Uterus (tissue), 4 donors: ENCODE data around the gene PRAC2. TPM values are rescaled to one million over a fixed set of nuclear protein-coding genes. Genes with fewer than 3 reads are reported as not detected.

Source experiments
- DNase-seq, 2 donors: peaks; one replicate each; pipeline ENCODE4 v3.0.0-alpha.2; 2019 to 2020
- H3K27ac ChIP-seq, 2 donors: fragments of 200-600 bp; sonication (generic); 1 replicate in 1 of 2; 2 replicates in 1 of 2; pipeline ENCODE4 v1.5.1; 2016 to 2018
- H3K27me3 ChIP-seq, 2 donors: fragments of 200-600 bp; sonication (generic); one replicate each; pipeline ENCODE4 v1.5.1; 2018 to 2019; ENCODE audit warnings: control low read depth in 1 of 2
- H3K36me3 ChIP-seq, 2 donors: fragments of 200-600 bp; sonication (generic); one replicate each; pipeline ENCODE4 v1.5.1; 2019; ENCODE audit warnings: control low read depth in 1 of 2
- H3K4me1 ChIP-seq, 2 donors: fragments of 200-600 bp; sonication (generic); one replicate each; pipeline ENCODE4 v1.5.1; 2018 to 2019; ENCODE audit warnings: control low read depth in 1 of 2
- H3K4me3 ChIP-seq, 2 donors: fragments of 200-600 bp; sonication (generic); 1 replicate in 1 of 2; 2 replicates in 1 of 2; pipeline ENCODE4 v1.5.1; 2018 to 2019; ENCODE audit warnings: mild to moderate bottlenecking in 1 of 2
- H3K9me3 ChIP-seq, 2 donors: fragments of 200-600 bp; sonication (generic); one replicate each; pipeline ENCODE4 v1.5.1; 2019; ENCODE audit warnings: control low read depth in 1 of 2
- CTCF ChIP-seq, 4 experiments: fragments of 200-600 bp in 2 of 4; fragments of 450-650 bp in 2 of 4; sonication (generic) in 2 of 4; IDR thresholded peaks; one replicate each; pipeline ENCODE4 v1.5.1; 2016 to 2019; ENCODE audit warnings: antibody characterized with exemption in 4 of 4, mild to moderate bottlenecking in 2 of 4, moderate library complexity in 1 of 4
- POLR2A ChIP-seq, 2 donors: fragments of 450-650 bp; IDR thresholded peaks; one replicate each; pipeline ENCODE4 v1.6.1; 2016; ENCODE audit warnings: antibody characterized with exemption in 2 of 2, mild to moderate bottlenecking in 1 of 2, moderate library complexity in 1 of 2
- intact Hi-C: fragments of 100-400 bp; cut with DNase I; formaldehyde crosslinking; loops from one replicate; pipeline ENCODE4 v1.15.1; 2023; ENCODE audit warnings: low total_unique reads
- total RNA-seq, 4 donors: library from RNA; depleted of rRNA in 3 of 4; stranded (reverse); fragments of >200 nt in 3 of 4; gene quantifications; one replicate each; pipeline versions ENCODE4 v1.1.0 to v1.2.4, GENCODE V29; 2014 to 2023
- donor health status: DM: yes; HTN: yes; CAD: no.

Gene PRAC2
- total RNA-seq, 4 donors from 2014 or later, result not detected

GRCh38 chr17:48735062-48735351, 12.0 kb downstream of the PRAC2 start:
- DNase-seq, result no peak
- Histone ChIP-seq H3K27ac (no peak overlapping the region), H3K4me1 (no peaks in the 10 kb centered on the region), H3K27me3 (peaks cover 3 to 73% of the 10 kb centered on the region in 2 donors), H3K4me3 (no peak overlapping the region), H3K9me3 (no peaks in the 10 kb centered on the region), H3K36me3 (no peaks in the 10 kb centered on the region)
- intact Hi-C loops, result no loop called here
- TF ChIP-seq CTCF (IDR thresholded peaks at IDR 0.05) (no peak), POLR2A (IDR thresholded peaks at IDR 0.05) (no peak)

GRCh38 chr17:48737330-48738043, 14.5 kb downstream of the PRAC2 start:
- Histone ChIP-seq H3K27me3 (peaks cover 13 to 80% of the 10 kb centered on the region in 2 donors), H3K4me1 (no peaks in the 10 kb centered on the region), H3K27ac (no peak overlapping the region), H3K36me3 (no peaks in the 10 kb centered on the region), H3K4me3 (no peak overlapping the region), H3K9me3 (no peaks in the 10 kb centered on the region)
- TF ChIP-seq CTCF (IDR thresholded peaks at IDR 0.05) (no peak), POLR2A (IDR thresholded peaks at IDR 0.05) (no peak)
- no peak for DNase-seq
- intact Hi-C loops, result no loop called here

GRCh38 chr17:48738424-48738802, 15.4 kb downstream of the PRAC2 start:
- no peak for DNase-seq
- no peak overlapping the region for H3K4me3 ChIP-seq
- intact Hi-C loops, result no loop called here
- no peaks in the 10 kb centered on the region for H3K4me1 ChIP-seq
- no peak overlapping the region for H3K27ac ChIP-seq
- no peak for TF ChIP-seq POLR2A (IDR thresholded peaks at IDR 0.05)
- TF ChIP-seq CTCF (IDR thresholded peaks at IDR 0.05), result no peak
- no peaks in the 10 kb centered on the region for H3K36me3 ChIP-seq
- peaks cover 10 to 73% of the 10 kb centered on the region in 2 donors for H3K27me3 ChIP-seq
- H3K9me3 ChIP-seq, result no peaks in the 10 kb centered on the region

GRCh38 chr17:48738803-48739526, 16.0 kb downstream of the PRAC2 start:
- H3K27me3 ChIP-seq, result peaks cover 10 to 67% of the 10 kb centered on the region in 2 donors
- DNase-seq, result no peak
- intact Hi-C loops, result no loop called here
- no peaks in the 10 kb centered on the region for H3K36me3 ChIP-seq
- no peak overlapping the region for H3K4me3 ChIP-seq
- H3K4me1 ChIP-seq, result no peaks in the 10 kb centered on the region
- TF ChIP-seq CTCF (IDR thresholded peaks at IDR 0.05) (no peak), POLR2A (IDR thresholded peaks at IDR 0.05) (no peak)
- no peak overlapping the region for H3K27ac ChIP-seq
- no peaks in the 10 kb centered on the region for H3K9me3 ChIP-seq

GRCh38 chr17:48740537-48740936, 17.6 kb downstream of the PRAC2 start:
- Histone ChIP-seq H3K27ac (no peak overlapping the region), H3K27me3 (peaks cover 15 to 67% of the 10 kb centered on the region in 2 donors)
- intact Hi-C loops, result no loop called here

More at GRCh38 chr17:48740537-48740936, 17.6 kb downstream of the PRAC2 start:
- Histone ChIP-seq H3K4me3 (no peak overlapping the region), H3K36me3 (no peaks in the 10 kb centered on the region), H3K9me3 (no peaks in the 10 kb centered on the region), H3K4me1 (no peaks in the 10 kb centered on the region)
- no peak for DNase-seq
- TF ChIP-seq CTCF (IDR thresholded peaks at IDR 0.05), result no peak
- TF ChIP-seq POLR2A (IDR thresholded peaks at IDR 0.05), result no peak
